Measurements from ENCODE around the gene AP1S1.

GRCh38 chr7:101177644-101178043 is 23.4 kb downstream of the AP1S1 start:
- no peak for TF ChIP-seq EZH2 (IDR thresholded peaks at IDR 0.05; ENCODE audit: borderline replicate concordance, low read depth, low read length, severe bottlenecking)
- TF ChIP-seq CTCF (IDR thresholded peaks at IDR 0.05; ENCODE audit: borderline replicate concordance, extremely low read depth, low read length, poor library complexity, severe bottlenecking), result no peak
